LNCAP (cell line): ENCODE results near the gene MMP23B.
A peak's percentile ranks its signal among the peaks of the same experiment; 100 is the strongest.

Source experiments
- CTCF ChIP-seq: fragments of 450-650 bp; IDR thresholded peaks from 2 replicates; pipeline ENCODE4 v1.5.1; 2017; ENCODE audit warnings: mild to moderate bottlenecking

Gene MMP23B

GRCh38 chr1:1627829-1628753 lies 3.9 kb upstream of the MMP23B start:
- no peak for TF ChIP-seq CTCF

- TF ChIP-seq CTCF: no peak
Measured at GRCh38 chr1:1628754-1629429, 3.1 kb upstream of the MMP23B start.

- TF ChIP-seq CTCF: no peak
Measured at GRCh38 chr1:1629430-1630190, 2.4 kb upstream of the MMP23B start.

- TF ChIP-seq CTCF: no peak
Measured at GRCh38 chr1:1630191-1630964, 1.6 kb upstream of the MMP23B start.

GRCh38 chr1:1630965-1631781 lies 800 bp upstream of the MMP23B start:
- no peak for TF ChIP-seq CTCF

GRCh38 chr1:1658583-1659549 lies 26.9 kb downstream of the MMP23B start, which contains the start of gene CDK11B:
Gene CDK11B (minus strand): TSS chr1:1659004. CDS start chr1:1657485, 1,519 bp downstream.
- TF ChIP-seq CTCF: peak; percentile 27; the same call in 1 of the 2 replicates
